Panc1 (cell line): ENCODE results near the gene GRK7.

ENCODE experiments used
- CTCF ChIP-seq: fragments of 450-650 bp; IDR thresholded peaks from 2 replicates; pipeline ENCODE4 v1.5.1; 2017; ENCODE audit warnings: mild to moderate bottlenecking
- POLR2AphosphoS5 ChIP-seq: IDR thresholded peaks from 2 replicates; pipeline ENCODE4 v1.6.1; 2012; ENCODE audit warnings: mild to moderate bottlenecking, low read depth, low read length, moderate library complexity
- SIN3A ChIP-seq: IDR thresholded peaks from 2 replicates; pipeline ENCODE4 v1.6.1; 2012; ENCODE audit warnings: low read depth, mild to moderate bottlenecking, low read length, moderate library complexity, borderline replicate concordance; ENCODE audit not compliant: insufficient read depth

GRCh38 chr3:141753399-141753798, 9.8 kb upstream of the GRK7 start:
- TF ChIP-seq CTCF (no peak), SIN3A (no peak), POLR2AphosphoS5 (no peak)
